OCI-LY3 (cell line): Measurements from ENCODE around the gene SLC30A1.

ENCODE experiments used
- H2AFZ ChIP-seq: fragments of 200-600, 300-600 bp; shearing (Covaris generic); 2 replicates; pipeline ENCODE4 v1.6.0; 2014; ENCODE audit warnings: antibody characterized with exemption, low read depth, low read length
- H3K27ac ChIP-seq: fragments of 200-600, 300-600 bp; sonication (generic); 2 replicates; pipeline ENCODE4 v1.5.1; 2014; ENCODE audit warnings: mild to moderate bottlenecking, low read length, moderate library complexity, mixed read lengths
- H3K27me3 ChIP-seq: fragments of 200-600, 300-600 bp; sonication (generic); 2 replicates; pipeline ENCODE4 v1.6.1; 2014; ENCODE audit warnings: low read depth, low read length, mixed read lengths
- H3K36me3 ChIP-seq: fragments of 200-600, 300-600 bp; sonication (generic); replicated peaks from 2 replicates; pipeline ENCODE3; 2014; ENCODE audit warnings: low read depth, low read length, mixed read lengths
- H3K4me1 ChIP-seq: fragments of 300-600, 200-600 bp; sonication (generic); 2 replicates; pipeline ENCODE4 v1.6.1; 2014; ENCODE audit warnings: low read length, mixed read lengths
- H3K4me2 ChIP-seq: fragments of 200-600, 300-600 bp; sonication (generic); 2 replicates; pipeline ENCODE4 v1.6.1; 2014; ENCODE audit warnings: low read length, mixed read lengths
- H3K4me3 ChIP-seq: fragments of 300-600, 200-600 bp; sonication (generic); 2 replicates; pipeline ENCODE4 v1.5.1; 2014; ENCODE audit warnings: antibody characterized with exemption, mild to moderate bottlenecking, low read length, moderate library complexity
- H3K79me2 ChIP-seq: fragments of 300-600, 200-600 bp; shearing (Covaris generic); 2 replicates; pipeline ENCODE4 v1.6.1; 2014; ENCODE audit warnings: mild to moderate bottlenecking, low read length, mixed read lengths
- H3K9ac ChIP-seq: fragments of 300-600, 200-600 bp; shearing (Covaris generic); 2 replicates; pipeline ENCODE4 v1.6.0; 2014; ENCODE audit warnings: mild to moderate bottlenecking, low read length, moderate library complexity
- H3K9me3 ChIP-seq: fragments of 200-600, 300-600 bp; shearing (Covaris generic); 2 replicates; pipeline ENCODE4 v1.6.1; 2014; ENCODE audit warnings: low read length, mixed read lengths; ENCODE audit not compliant: insufficient read depth
- H4K20me1 ChIP-seq: fragments of 200-600, 300-600 bp; sonication (generic); 2 replicates; pipeline ENCODE4 v1.6.1; 2016; ENCODE audit warnings: low read length, mixed read lengths; ENCODE audit not compliant: insufficient read depth
- EZH2phosphoT487 ChIP-seq: fragments of 200-600 bp; shearing (Covaris generic); IDR thresholded peaks from 2 replicates; pipeline ENCODE4 v1.6.1; 2018; ENCODE audit warnings: antibody characterized with exemption, mixed run types, low read depth
- TF ChIP-seq, protein P1 (sequence below): fragments of 200-600, 300-600 bp; sonication (generic); IDR thresholded peaks from 2 replicates; pipeline ENCODE4 v1.5.1; 2014; ENCODE audit warnings: antibody characterized with exemption, low read length, low read depth

SLC30A1 gene

GRCh38 chr1:211619033-211619996 lies 40.4 kb upstream of the SLC30A1 start:
- no peaks in the 10 kb centered on the region for H3K4me1 ChIP-seq
- no peak overlapping the region for H3K27ac ChIP-seq
- H3K4me3 ChIP-seq, result no peak overlapping the region
- no peaks in the 10 kb centered on the region for H3K79me2 ChIP-seq
- no peak for TF ChIP-seq EZH2phosphoT487
- TF ChIP-seq, protein P1, sequence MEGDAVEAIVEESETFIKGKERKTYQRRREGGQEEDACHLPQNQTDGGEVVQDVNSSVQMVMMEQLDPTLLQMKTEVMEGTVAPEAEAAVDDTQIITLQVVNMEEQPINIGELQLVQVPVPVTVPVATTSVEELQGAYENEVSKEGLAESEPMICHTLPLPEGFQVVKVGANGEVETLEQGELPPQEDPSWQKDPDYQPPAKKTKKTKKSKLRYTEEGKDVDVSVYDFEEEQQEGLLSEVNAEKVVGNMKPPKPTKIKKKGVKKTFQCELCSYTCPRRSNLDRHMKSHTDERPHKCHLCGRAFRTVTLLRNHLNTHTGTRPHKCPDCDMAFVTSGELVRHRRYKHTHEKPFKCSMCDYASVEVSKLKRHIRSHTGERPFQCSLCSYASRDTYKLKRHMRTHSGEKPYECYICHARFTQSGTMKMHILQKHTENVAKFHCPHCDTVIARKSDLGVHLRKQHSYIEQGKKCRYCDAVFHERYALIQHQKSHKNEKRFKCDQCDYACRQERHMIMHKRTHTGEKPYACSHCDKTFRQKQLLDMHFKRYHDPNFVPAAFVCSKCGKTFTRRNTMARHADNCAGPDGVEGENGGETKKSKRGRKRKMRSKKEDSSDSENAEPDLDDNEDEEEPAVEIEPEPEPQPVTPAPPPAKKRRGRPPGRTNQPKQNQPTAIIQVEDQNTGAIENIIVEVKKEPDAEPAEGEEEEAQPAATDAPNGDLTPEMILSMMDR, result no peak
- no peaks in the 10 kb centered on the region for H4K20me1 ChIP-seq
- H3K9me3 ChIP-seq, result no peaks in the 10 kb centered on the region
- no peak overlapping the region for H3K4me2 ChIP-seq
- H3K9ac ChIP-seq, result no peak overlapping the region
- H2AFZ ChIP-seq, result no peak overlapping the region
- 0 out of 2 replicates have a peak, but pooled peaks cover 2% of the 10 kb centered on the region for H3K27me3 ChIP-seq
- H3K36me3 ChIP-seq, result no peaks in the 10 kb centered on the region

DNA sequence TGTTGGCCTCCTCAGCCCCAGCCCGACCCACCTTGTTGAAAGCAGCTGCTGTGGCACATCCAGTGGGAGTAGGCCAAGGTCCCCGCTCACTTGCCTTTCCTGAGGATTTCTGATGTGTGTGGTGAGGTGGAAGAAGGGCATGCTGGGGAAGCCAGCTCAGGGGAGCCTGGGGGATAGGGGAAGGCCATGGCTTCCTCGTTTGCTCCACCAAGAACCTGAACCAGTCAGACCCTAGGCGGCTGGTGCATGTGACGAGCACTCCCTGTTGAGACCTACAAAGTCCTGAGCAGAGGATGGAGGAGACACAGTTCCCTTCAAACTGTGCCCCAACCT lies 38.0 kb upstream of the SLC30A1 start:
- Histone ChIP-seq H3K4me2 (no peak overlapping the region), H3K4me1 (no peaks in the 10 kb centered on the region), H3K4me3 (no peak overlapping the region), H4K20me1 (no peaks in the 10 kb centered on the region), H3K27ac (no peak overlapping the region), H3K36me3 (no peaks in the 10 kb centered on the region), H3K27me3 (no peaks in the 10 kb centered on the region), H3K9me3 (no peaks in the 10 kb centered on the region), H3K79me2 (no peaks in the 10 kb centered on the region), H2AFZ (peak overlapping the region; percentile 93; the same call in 1 of the 2 replicates), H3K9ac (no peak overlapping the region)
- TF ChIP-seq, protein P1, result no peak
- TF ChIP-seq EZH2phosphoT487, result no peak

DNA sequence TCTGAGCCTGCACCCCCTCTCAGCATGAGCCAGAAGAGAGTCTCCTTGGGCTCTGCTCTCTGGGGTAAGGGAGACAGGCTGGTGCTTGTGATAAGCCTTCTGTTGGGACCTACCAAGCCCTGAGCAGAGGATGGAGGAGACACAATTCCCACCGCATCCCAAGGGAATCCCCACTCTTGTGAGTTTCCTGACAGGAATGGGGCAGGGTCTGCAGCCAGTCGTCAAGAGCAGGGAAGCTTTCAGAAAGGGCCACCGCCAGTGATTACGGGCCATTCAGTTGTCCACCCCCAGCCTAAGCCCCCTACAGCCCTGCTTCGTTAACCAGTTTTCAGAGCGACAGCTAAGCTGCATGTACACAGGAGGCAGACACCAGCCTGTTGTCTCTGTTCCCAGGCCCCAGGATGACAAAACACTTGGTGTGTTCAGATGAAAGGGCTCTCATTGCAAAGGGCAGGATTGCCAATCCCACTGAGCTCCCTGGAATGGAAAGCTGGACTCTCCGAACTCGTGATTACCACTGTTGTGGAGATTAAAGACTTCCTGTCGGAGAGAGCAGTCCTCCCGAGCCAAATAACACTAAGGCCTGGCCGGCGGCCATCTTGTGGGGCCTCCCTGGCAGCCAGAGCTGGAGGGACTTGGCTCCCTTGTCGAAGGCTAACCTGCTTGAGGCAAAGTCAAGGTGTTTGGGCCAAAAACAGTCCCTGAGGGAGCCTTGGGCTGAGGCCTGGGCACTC lies 37.4 kb upstream of the SLC30A1 start:
- Histone ChIP-seq H3K27ac (no peak overlapping the region), H2AFZ (peak overlapping the region; percentile 93), H3K4me2 (no peak overlapping the region)

GRCh38 chr1:211614615-211615014 lies 35.7 kb upstream of the SLC30A1 start:
- Histone ChIP-seq H3K27me3 (no peaks in the 10 kb centered on the region), H3K4me1 (no peaks in the 10 kb centered on the region), H3K9ac (no peak overlapping the region), H3K27ac (no peak overlapping the region), H2AFZ (no peak overlapping the region), H3K79me2 (no peaks in the 10 kb centered on the region), H3K36me3 (no peaks in the 10 kb centered on the region), H3K4me2 (no peak overlapping the region), H4K20me1 (no peaks in the 10 kb centered on the region), H3K9me3 (no peaks in the 10 kb centered on the region), H3K4me3 (no peak overlapping the region)
- no peak for TF ChIP-seq EZH2phosphoT487
- TF ChIP-seq, protein P1, result no peak

More for the DNA sequence above, 37.4 kb upstream of the SLC30A1 start:
- no peaks in the 10 kb centered on the region for H3K79me2 ChIP-seq
- no peaks in the 10 kb centered on the region for H3K9me3 ChIP-seq
- no peak overlapping the region for H3K9ac ChIP-seq
- no peaks in the 10 kb centered on the region for H3K36me3 ChIP-seq
- TF ChIP-seq EZH2phosphoT487, result no peak
- TF ChIP-seq, protein P1, result no peak
- H3K4me1 ChIP-seq, result no peaks in the 10 kb centered on the region
- H3K27me3 ChIP-seq, result no peaks in the 10 kb centered on the region
- no peak overlapping the region for H3K4me3 ChIP-seq
- H4K20me1 ChIP-seq, result no peaks in the 10 kb centered on the region
